NB4 (cell line): ENCODE measurements around the gene CFAP97D2.

Experiments
- CTCF ChIP-seq: IDR thresholded peaks from one replicate; pipeline ENCODE4 v1.5.1; 2012; ENCODE audit warnings: low read depth, low read length
- POLR2A ChIP-seq: IDR thresholded peaks from 2 replicates; pipeline ENCODE4 v1.6.1; 2011; ENCODE audit warnings: mild to moderate bottlenecking; ENCODE audit not compliant: insufficient read length; ENCODE audit errors: extremely low read depth

- TF ChIP-seq CTCF (no peak), POLR2A (no peak)
Observed at GRCh38 chr13:114203536-114203935, 24.5 kb downstream of the CFAP97D2 start.
